SH-SY5Y (cell line): ENCODE results near the gene PARD3.

Experiments
- GATA2 ChIP-seq: IDR thresholded peaks from 2 replicates; pipeline ENCODE4 v1.6.1; 2011; ENCODE audit warnings: mild to moderate bottlenecking, low read depth, low read length
- GATA3 ChIP-seq: IDR thresholded peaks from 2 replicates; pipeline ENCODE4 v1.6.1; 2011; ENCODE audit warnings: low read depth, mild to moderate bottlenecking, low read length, moderate library complexity

The PARD3 gene

DNA sequence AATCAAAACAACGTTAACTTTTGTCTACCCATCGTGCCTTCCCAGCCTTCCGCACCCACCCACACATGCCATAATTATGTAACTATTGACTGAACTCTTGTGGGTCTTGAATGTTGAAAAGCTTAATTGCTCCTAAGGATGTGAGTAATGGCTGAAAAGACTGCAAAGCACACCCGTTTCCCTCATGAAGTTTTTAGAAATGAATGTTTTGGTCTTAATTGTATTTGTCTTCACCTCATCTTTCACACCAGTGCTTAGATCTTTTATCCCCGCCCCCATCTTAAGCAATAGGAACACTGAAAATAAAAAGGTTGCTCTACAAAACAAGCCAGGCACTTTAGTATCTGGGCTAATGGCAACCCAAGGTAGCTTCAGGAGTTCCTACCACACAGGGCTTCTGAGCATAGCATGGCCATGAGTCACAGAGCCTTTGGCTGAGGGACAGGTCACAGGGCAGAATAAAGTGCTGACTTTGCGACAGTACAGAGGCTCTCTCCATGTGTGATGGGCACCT lies 690.5 kb downstream of the PARD3 start:
- TF ChIP-seq GATA3 (no peak), GATA2 (no peak)

DNA sequence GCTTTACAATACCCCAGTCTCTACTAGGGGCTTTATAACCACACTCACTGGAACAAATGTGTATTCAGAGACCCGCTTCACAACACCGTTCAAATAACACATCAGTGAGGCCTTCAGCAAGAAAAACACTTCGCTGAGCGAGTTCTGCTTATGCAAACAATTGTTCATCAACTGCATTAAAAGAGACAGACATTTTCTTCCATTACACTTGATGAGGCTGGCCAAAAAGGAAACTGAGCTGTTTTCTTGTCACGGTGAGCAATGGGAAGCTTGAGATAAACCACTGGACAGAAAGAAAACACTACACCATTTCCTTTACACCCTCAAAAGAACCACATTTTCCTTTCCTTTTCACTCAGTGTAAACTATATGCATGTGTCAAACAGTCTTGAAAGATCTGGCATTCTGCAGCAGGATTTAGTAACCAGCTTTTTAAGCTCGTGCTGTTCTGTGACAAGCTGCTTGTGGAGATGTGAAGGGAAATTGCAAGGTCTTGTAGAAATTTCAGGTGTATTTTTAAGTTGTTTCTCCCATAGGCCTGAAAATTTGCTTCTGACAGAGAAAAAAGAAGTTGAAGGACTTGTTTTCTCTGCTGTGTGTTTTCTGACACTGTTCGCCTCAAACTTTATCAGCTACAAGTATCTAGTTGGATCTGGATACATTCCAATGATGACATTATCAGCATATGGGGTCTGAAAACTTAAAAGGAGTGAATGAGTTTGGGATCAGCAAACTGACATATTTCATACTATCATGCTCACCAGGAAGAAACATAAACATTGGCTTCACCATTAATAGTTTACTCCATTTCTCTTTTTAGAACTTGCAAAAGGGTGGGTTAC lies 693.1 kb downstream of the PARD3 start:
- TF ChIP-seq GATA3 (no peak; the same call in 1 of the 2 replicates), GATA2 (no peak; the same call in 1 of the 2 replicates)

DNA sequence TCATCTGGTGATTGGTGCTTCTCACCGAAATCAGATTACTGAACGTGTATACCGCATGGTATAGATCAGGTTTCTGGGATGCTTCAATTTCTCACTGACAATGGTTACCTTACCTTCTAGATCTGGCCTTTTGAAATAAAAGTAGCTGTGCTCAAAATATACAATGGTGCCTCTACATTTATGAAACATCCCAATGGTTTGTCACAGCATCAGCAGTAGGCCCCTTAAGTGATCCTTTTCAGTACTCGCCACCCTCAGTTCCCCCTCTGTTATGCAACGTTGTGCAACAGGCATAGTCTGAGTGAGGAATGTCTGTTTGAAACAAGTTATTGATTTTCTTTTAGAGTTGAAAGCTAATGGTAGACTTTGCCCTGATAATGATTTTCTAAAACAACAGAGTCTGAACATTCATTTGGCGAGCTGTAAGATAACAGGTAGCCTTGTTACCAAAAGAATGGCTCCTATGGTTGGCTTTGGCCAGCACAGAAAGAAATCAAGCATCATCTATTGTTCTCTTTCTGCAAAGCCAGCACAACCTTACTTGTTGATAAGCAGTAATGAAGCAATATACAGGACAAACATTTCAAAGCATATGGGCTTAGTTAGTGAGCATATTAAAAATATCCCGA lies 693.9 kb downstream of the PARD3 start:
- TF ChIP-seq GATA3 (no peak), GATA2 (no peak)

DNA sequence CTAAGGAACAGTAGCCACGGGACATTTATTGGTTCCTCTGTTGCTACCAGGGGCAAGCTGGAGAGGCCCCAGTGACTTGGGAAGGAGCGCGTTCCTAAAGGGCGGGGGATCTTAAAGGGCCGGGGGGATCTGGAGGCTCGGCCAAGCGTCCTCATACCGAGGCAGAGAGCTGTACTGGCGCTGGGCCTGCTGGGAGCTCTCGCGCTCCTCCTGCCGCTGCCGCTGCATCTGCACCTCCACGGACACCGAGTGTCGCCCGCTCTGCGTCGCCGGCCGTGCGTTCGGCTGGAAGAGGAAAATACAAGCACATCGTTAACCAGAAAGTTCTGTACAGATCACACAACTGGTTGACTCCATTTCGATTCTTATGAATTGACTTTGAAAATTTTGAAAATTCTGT lies 695.6 kb downstream of the PARD3 start:
- TF ChIP-seq GATA3 (no peak), GATA2 (no peak)

DNA sequence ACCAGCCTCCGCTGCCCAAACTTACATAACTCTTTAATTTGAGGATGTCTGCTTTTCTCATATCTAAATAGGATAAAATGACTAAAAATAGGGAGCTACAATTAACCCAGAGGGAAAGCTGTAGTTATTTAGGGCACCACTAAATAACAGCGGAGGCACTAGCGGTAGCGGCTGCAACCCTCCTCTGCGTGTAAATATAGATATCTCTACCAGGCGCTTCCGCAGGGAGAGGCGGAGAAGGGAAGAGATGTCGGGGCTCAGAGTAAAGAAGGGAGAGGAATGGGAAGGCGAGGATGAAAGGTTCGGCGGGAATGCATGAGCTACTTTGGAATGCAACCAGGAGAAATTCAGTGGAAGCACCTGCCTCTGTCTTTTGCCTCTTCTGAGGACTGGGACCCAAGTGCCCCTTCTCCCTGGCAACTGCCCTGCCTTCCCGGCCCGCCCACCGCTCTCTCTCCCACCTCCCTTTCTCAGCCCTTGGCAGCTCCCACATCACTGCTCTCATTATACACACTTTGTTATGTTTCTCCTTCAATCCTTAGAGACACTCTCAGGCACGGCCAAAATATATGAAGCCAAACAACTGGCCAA lies 698.3 kb downstream of the PARD3 start:
- TF ChIP-seq GATA2, result no peak
- no peak for TF ChIP-seq GATA3

DNA sequence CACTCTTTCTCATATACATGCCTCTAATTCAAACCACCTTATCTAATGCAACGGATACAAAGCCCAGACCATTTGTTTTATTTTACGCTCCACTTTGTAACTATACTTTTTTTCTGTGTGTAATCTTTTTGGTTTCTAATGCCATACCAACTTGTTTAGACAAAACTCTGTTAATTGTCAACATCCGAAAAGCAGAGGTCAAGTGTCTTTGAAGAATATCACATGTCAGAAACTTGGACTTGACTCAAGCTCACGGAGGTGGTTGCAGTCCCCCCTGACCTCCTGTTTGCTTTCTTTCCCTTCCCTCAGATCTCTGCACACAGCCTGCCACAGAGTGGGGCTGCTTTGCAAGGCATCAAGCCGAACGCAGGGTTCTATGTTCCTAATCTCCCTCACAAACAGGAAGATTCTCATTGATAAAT lies 698.9 kb downstream of the PARD3 start:
- TF ChIP-seq GATA3 (no peak), GATA2 (no peak)

DNA sequence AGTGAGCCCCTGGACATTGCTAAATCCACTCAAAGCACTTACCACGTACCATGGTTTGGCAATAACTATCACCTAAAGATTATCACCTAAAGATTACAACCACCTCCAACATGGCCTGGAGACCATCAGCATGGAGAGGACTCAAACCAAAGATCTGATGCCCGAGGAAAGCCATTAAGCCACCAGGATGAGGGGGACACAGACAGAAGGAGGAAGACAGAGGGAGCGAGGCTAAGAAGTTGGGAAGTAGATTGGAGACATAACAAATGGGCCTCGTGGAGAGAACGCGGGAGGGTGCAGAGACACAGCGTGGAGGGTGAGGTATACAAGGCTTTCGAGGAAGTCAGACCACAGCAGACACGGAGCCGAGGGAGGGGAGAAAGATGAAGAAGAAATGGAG lies 700.2 kb downstream of the PARD3 start:
- TF ChIP-seq GATA3, result no peak
- no peak for TF ChIP-seq GATA2

DNA sequence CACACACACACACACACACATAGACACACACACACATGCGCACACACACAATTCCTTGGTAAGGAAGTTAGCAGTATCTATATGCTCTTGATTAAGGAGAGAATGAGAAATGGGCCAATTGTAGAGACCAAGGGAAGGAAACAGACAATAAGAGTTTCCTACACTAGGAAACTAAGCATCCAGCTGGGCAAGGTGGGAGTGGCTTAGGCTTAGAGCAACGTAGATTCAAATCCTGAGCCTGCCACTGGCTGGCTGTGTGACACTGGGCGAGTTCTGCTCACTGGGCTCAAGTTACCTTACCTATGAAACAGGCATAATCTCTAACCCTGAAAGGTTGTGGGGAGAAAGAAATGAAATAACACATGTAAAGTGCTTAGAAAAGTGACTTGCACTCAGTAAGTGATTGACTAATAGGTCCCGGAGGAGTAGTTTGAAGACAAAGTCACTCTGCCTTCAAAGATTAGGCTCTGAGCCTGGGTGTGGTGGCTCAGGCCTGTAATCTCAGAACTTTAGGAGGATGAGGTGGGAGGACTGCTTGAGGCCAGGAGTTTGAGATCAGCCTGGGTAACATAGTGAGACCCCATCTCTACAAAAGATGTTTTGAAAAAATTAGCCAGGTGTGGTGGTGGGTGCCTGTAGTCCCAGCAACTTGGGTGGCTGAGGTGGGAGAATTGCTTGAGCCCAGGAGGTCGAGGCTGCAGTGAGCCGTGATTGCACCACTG lies 701.4 kb downstream of the PARD3 start:
- TF ChIP-seq GATA2 (no peak), GATA3 (no peak)

DNA sequence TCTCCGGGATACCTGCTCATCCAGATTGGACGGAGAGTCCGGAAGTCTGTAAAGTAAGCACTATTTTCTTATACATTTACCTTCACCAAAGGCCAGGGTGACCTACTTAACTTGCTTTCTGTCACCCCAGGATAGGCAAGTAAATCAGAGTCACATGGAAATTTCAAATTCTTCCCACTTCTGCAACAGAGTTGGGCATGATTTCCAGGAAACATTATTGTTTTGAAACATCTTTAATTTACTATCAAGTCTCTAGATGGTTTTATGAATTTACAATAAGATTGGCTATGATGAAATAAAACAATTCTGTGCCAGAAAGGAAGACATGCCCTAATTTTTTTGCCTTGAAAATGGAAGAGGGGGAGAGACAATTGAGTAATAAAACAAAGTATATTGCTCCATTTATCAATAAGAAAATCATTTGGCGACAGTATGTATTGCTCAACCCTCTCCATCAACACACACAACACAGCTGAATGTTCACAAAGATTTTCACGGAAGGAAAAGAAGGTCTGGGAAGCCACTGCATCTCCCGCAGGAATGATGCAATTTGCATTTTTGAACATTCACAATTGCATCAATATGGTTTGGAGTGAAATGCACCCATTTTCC lies 702.8 kb downstream of the PARD3 start:
- no peak for TF ChIP-seq GATA2

DNA sequence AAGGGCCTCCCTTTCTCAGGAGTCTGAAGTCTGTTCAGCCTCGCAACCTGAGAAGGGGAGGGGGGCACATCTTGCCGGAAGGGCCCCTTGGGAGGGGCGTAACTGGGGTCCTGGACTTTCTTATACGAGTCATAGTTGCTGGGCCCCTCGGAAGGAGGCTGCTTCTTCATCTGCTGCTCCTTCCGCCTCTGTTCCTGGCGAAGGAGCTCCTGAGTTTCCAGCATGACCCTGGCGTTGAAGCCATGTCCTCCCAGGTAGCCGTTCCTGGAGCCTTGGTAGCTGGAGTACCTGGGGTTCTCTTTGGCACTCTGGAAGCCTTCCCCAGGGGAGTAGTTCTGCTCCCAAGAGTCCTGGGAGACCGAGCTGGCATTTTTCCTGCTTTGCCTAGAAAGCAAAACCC lies 703.9 kb downstream of the PARD3 start:
- no peak for TF ChIP-seq GATA2
- no peak for TF ChIP-seq GATA3

DNA sequence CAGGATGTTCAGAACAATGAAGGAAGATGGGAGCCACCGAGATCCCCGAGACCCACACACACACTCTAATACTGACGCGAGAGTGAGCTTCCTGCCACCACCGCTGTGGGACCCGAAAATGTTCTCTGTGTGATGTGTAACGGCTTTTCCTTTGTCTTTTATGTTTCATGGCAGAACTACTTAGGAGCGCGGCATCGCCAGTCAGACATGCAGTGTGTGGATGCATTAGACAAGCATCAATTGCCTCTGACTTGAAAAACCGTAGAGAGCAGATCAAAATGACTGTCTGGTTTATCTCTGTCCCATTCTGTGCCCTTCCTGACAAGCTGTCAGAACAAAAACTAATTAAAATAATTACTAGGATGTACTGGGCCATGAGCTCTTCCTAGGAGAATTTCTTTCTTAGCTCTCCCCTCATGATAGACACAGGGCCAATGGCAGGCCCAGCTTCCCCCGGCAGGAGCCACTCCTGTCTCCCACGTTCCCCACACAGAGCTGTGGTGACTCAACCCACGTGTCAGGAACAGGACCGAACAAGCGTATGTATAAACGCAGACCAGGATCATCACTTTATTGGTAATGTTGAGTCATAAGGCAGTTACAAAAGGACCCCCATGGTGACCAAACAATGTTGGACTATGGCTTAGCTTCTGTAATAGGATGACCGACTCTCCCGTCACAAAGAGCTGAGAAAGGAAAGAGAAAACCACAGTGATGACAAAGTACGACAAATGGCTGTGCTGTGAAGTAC lies 705.0 kb downstream of the PARD3 start:
- no peak for TF ChIP-seq GATA3
- no peak for TF ChIP-seq GATA2

DNA sequence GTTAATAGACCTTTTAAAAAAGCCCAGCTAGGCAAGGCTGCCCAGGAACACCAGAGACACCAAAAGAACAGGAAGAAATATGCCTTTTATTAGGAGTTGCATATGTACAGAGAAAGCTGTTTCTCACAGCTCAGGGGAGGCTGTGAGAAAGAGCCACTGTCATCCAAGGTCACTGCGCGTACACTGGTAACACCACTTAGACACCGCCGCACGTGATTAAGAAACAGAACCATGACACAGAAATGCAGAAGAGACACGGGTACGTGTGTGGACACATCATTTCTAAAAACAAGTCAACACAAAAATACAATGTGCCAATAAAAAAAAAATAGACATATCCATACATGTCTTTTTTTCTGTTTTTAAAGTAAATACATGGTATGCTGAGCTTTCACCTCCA lies 705.6 kb downstream of the PARD3 start:
- TF ChIP-seq GATA2 (no peak), GATA3 (no peak)

DNA sequence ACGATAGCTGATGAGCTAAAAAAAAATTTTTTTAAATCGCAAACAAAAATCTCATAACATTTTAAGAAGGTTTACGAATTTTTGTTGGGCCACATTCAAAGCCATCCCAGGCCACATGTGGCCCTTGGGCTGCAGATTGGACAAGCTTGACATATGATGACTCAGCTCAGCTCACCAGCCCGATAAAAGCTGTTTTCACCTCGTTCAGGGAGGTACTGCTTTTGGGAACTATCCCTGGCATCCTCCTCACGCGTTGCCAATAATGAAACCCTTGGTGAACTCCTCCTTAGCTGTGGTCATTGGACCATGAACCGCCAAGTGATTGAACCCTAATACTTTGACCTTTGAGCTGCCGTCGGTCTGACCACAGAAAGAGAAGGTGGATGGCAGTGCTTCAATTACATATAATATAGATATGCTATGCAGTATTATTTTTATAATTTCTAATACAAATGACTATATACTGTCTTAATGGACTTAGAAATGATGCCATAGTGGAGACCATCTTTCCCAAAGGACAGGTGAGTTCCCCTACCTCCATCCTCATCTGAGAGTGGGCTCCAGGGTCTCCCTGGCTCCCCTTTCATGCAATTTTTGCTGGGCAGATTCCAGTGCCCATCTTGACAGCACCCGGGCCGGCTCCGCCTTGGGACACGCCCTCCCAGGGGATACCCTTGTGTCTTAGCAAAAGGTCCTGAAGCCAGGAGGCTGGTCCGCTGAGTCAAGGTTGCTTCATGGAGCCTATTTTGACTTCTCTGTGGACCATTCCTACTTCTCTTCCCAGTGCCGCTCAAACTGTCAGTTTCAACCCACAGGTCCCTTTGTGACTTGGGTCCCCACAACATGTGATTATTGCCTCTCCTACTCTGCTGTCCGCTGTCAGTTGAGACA lies 707.2 kb downstream of the PARD3 start:
- TF ChIP-seq GATA2 (no peak), GATA3 (no peak)
